Breast epithelium (tissue), 4 donors: Measurements from ENCODE around the gene TFAP2B. TPM values are rescaled to one million over a fixed set of nuclear protein-coding genes. Genes with fewer than 3 reads are reported as not detected.

Source experiments
- DNase-seq, 2 donors: peaks; one replicate each; pipeline ENCODE4 v3.0.0-alpha.2; 2019; ENCODE audit warnings: low spot score in 2 of 2
- H3K27ac ChIP-seq, 2 donors: fragments of 200-600 bp; sonication (generic) in 1 of 2; one replicate each; pipeline ENCODE4 v1.5.1; 2016 to 2019; ENCODE audit warnings: mild to moderate bottlenecking in 1 of 2
- H3K27me3 ChIP-seq, 2 donors: fragments of 200-600 bp; sonication (generic) in 1 of 2; one replicate each; pipeline versions ENCODE4 v1.5.1 to v1.6.0; 2017 to 2019; ENCODE audit warnings: control low read depth in 1 of 2, mild to moderate bottlenecking in 1 of 2
- H3K36me3 ChIP-seq: fragments of 200-600 bp; one replicate; pipeline ENCODE4 v1.5.1; 2019
- H3K4me1 ChIP-seq, 2 donors: fragments of 200-600 bp; sonication (generic); one replicate each; pipeline ENCODE4 v1.5.1; 2016 to 2019; ENCODE audit warnings: control low read depth in 1 of 2
- H3K4me3 ChIP-seq, 3 donors: fragments of 200-600 bp; sonication (generic); 1 replicate in 2 of 3; 2 replicates in 1 of 3; pipeline ENCODE4 v1.5.1; 2016 to 2019; ENCODE audit warnings: mild to moderate bottlenecking in 3 of 3, moderate library complexity in 2 of 3
- H3K9me3 ChIP-seq, 2 donors: fragments of 200-600 bp; sonication (generic) in 1 of 2; one replicate each; pipeline ENCODE4 v1.5.1; 2016 to 2019; ENCODE audit warnings: control low read depth in 1 of 2
- POLR2A ChIP-seq: fragments of 450-650 bp; IDR thresholded peaks from one replicate; pipeline ENCODE4 v1.6.1; 2016; ENCODE audit warnings: antibody characterized with exemption, mild to moderate bottlenecking, moderate library complexity
- POLR2AphosphoS5 ChIP-seq, 3 donors: sonication (generic); formaldehyde crosslinking; IDR thresholded peaks; one replicate each; pipeline ENCODE4 v1.6.1; 2017; ENCODE audit warnings: antibody characterized with exemption in 3 of 3
- intact Hi-C: fragments of 100-400 bp; cut with DNase I; formaldehyde crosslinking; loops from one replicate; pipeline ENCODE4 v1.15.1; 2023; ENCODE audit warnings: low total_unique reads
- total RNA-seq, 3 donors: library from RNA; depleted of rRNA; stranded (reverse); fragments of >200 nt; gene quantifications; one replicate each; pipeline ENCODE4 v1.1.0, GENCODE V29; 2016
- TF ChIP-seq, protein P1 (sequence below), 3 donors: fragments of 450-650 bp; IDR thresholded peaks; one replicate each; pipeline ENCODE4 v1.5.1; 2016 to 2017; ENCODE audit warnings: antibody characterized with exemption in 3 of 3, mild to moderate bottlenecking in 3 of 3, moderate library complexity in 3 of 3

TFAP2B gene
- total RNA-seq, 3 donors from 2014 or later: under 0.01 to 25.0 (median 14.4) TPM

- Histone ChIP-seq H3K27ac (no peak overlapping the region), H3K9me3 (no peaks in the 10 kb centered on the region), H3K4me1 (no peaks in the 10 kb centered on the region), H3K4me3 (no peak overlapping the region), H3K27me3 (no peaks in the 10 kb centered on the region), H3K36me3 (no peaks in the 10 kb centered on the region)
- DNase-seq: no peak
- intact Hi-C loops: no loop called here
- TF ChIP-seq POLR2AphosphoS5 (IDR thresholded peaks at IDR 0.05) (no peak), POLR2A (no peak)
- TF ChIP-seq, protein P1, sequence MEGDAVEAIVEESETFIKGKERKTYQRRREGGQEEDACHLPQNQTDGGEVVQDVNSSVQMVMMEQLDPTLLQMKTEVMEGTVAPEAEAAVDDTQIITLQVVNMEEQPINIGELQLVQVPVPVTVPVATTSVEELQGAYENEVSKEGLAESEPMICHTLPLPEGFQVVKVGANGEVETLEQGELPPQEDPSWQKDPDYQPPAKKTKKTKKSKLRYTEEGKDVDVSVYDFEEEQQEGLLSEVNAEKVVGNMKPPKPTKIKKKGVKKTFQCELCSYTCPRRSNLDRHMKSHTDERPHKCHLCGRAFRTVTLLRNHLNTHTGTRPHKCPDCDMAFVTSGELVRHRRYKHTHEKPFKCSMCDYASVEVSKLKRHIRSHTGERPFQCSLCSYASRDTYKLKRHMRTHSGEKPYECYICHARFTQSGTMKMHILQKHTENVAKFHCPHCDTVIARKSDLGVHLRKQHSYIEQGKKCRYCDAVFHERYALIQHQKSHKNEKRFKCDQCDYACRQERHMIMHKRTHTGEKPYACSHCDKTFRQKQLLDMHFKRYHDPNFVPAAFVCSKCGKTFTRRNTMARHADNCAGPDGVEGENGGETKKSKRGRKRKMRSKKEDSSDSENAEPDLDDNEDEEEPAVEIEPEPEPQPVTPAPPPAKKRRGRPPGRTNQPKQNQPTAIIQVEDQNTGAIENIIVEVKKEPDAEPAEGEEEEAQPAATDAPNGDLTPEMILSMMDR (IDR thresholded peaks at IDR 0.05): no peak
Measured at GRCh38 chr6:50868466-50868865, 49.8 kb downstream of the TFAP2B start.

- DNase-seq: no peak
- TF ChIP-seq, protein P1 (IDR thresholded peaks at IDR 0.05): no peak
- TF ChIP-seq POLR2AphosphoS5 (IDR thresholded peaks at IDR 0.05) (no peak), POLR2A (no peak)
- H3K9me3 ChIP-seq: no peaks in the 10 kb centered on the region
- H3K36me3 ChIP-seq: no peaks in the 10 kb centered on the region
- no peak overlapping the region for H3K27ac ChIP-seq
- intact Hi-C loops: no loop called here
- no peaks in the 10 kb centered on the region for H3K27me3 ChIP-seq
- H3K4me1 ChIP-seq: no peaks in the 10 kb centered on the region
- no peak overlapping the region for H3K4me3 ChIP-seq
Measured at GRCh38 chr6:50873167-50873566, 54.5 kb downstream of the TFAP2B start.

DNA sequence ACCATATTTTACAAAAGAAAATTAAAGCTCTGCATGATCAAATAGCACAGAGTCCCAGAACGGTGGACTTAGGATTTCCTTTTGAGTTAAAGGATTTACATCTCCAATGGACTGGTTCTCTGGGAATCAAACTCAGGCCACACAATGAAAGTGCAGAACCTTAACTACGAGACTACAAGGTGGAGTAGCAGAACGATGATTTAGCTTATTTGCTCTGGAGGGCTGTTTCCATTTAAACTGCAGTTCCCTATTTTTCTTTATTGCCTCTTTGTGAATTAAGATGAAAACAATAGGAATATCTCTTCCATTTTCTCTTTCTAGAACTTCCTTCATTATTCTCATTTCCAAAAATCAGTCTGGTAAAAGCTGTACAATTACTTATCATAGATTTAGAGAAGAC is 65.7 kb downstream of the TFAP2B start:
- Histone ChIP-seq H3K4me1 (no peaks in the 10 kb centered on the region), H3K27ac (no peak overlapping the region), H3K36me3 (no peaks in the 10 kb centered on the region), H3K9me3 (no peaks in the 10 kb centered on the region), H3K27me3 (no peaks in the 10 kb centered on the region), H3K4me3 (no peak overlapping the region)
- intact Hi-C loops: no loop called here
- no peak for DNase-seq
- no peak for TF ChIP-seq POLR2A
- TF ChIP-seq, protein P1 (IDR thresholded peaks at IDR 0.05): no peak
- no peak for TF ChIP-seq POLR2AphosphoS5 (IDR thresholded peaks at IDR 0.05)

GRCh38 chr6:50887112-50887511 is 68.4 kb downstream of the TFAP2B start:
- intact Hi-C loops: no loop called here
- no peaks in the 10 kb centered on the region for H3K36me3 ChIP-seq
- TF ChIP-seq, protein P1 (IDR thresholded peaks at IDR 0.05): no peak
- TF ChIP-seq POLR2AphosphoS5 (IDR thresholded peaks at IDR 0.05) (no peak), POLR2A (no peak)
- no peak overlapping the region for H3K27ac ChIP-seq
- H3K4me1 ChIP-seq: no peaks in the 10 kb centered on the region
- H3K9me3 ChIP-seq: no peaks in the 10 kb centered on the region
- H3K4me3 ChIP-seq: no peak overlapping the region
- H3K27me3 ChIP-seq: no peaks in the 10 kb centered on the region
- DNase-seq: no peak

GRCh38 chr6:50889497-50889896 is 70.8 kb downstream of the TFAP2B start:
- TF ChIP-seq POLR2AphosphoS5 (IDR thresholded peaks at IDR 0.05) (no peak), POLR2A (no peak)
- no peaks in the 10 kb centered on the region for H3K9me3 ChIP-seq
- no peaks in the 10 kb centered on the region for H3K4me1 ChIP-seq
- DNase-seq: no peak
- no peak overlapping the region for H3K4me3 ChIP-seq
- H3K36me3 ChIP-seq: no peaks in the 10 kb centered on the region
- H3K27ac ChIP-seq: no peak overlapping the region
- intact Hi-C loops: no loop called here
- H3K27me3 ChIP-seq: no peaks in the 10 kb centered on the region

DNA sequence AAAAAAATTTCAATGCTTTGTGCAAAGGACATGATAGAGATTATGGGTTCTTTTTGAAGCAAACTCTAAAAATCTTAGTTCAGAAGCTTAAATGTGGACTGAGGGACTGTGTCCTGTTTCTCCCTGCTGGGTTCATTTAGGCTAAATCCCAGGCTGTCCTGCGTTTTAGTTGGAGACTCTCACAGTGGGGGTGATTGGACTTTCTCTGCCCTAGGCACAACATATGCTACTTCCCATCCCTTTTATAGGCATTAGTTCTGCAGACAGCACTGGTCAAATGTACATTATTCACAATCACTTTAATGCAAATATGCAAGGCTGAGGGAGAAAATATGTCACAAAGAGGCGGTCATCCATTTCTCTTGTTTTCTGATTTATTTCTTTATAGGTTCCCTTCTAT is 71.3 kb downstream of the TFAP2B start:
- no peak for DNase-seq
- intact Hi-C loops: no loop called here
- Histone ChIP-seq H3K9me3 (no peaks in the 10 kb centered on the region), H3K4me3 (no peak overlapping the region), H3K27me3 (no peaks in the 10 kb centered on the region), H3K27ac (no peak overlapping the region), H3K36me3 (no peaks in the 10 kb centered on the region), H3K4me1 (no peaks in the 10 kb centered on the region)
- no peak for TF ChIP-seq POLR2A
- no peak for TF ChIP-seq POLR2AphosphoS5 (IDR thresholded peaks at IDR 0.05)
- TF ChIP-seq, protein P1 (IDR thresholded peaks at IDR 0.05): no peak
